Panc1 (cell line): ENCODE data around the gene KCNJ11. TPM values are rescaled to one million over a fixed set of nuclear protein-coding genes. Genes with fewer than 3 reads are reported as not detected.
"Not testable (repeated sequence)": the region's sequence is repeated elsewhere in the genome, so short reads cannot be mapped to it uniquely, and the experiment has no call there.

ENCODE experiments used
- ATAC-seq: fragments of 200-7000 bp; cut with Tn5 transposase; 2 replicates; pipeline ENCODE4 v1.9.1; 2020; ENCODE audit warnings: mild to moderate bottlenecking, moderate library complexity
- BruUV-seq: library from RNA; stranded (reverse); fragments of 400-500 nt; replicated peaks from 2 replicates; lab custom pipeline; 2021; lab: Mats Ljungman, UMichigan
- CTCF ChIA-PET: fragments of 300-600 bp; sonication (Branson Sonifier 250); formaldehyde crosslinking; loops from one replicate; lab custom pipeline; 2022; ENCODE audit warnings: antibody characterized with exemption; lab: Charles Lee
- POLR2A ChIA-PET: fragments of 300-600 bp; sonication (Branson Sonifier 250); formaldehyde crosslinking; loops from one replicate; lab custom pipeline; 2022; ENCODE audit warnings: antibody characterized with exemption; lab: Charles Lee
- DNase-seq: peaks from one replicate; pipeline ENCODE4 v3.0.0-alpha.2; 2010; ENCODE audit warnings: low read depth, low spot score
- H3K27ac ChIP-seq: 2 replicates; pipeline ENCODE4 v1.5.1; 2011; ENCODE audit warnings: mild to moderate bottlenecking, low read length, inconsistent platforms
- H3K27me3 ChIP-seq: fragments of 200-500 bp; sonication (Bioruptor generic); 2 replicates; pipeline ENCODE4 v1.6.0; 2014; ENCODE audit warnings: low read length, inconsistent platforms; ENCODE audit not compliant: control insufficient read depth, insufficient read depth
- H3K36me3 ChIP-seq: fragments of 200-500 bp; sonication (Bioruptor generic); 2 replicates; pipeline ENCODE4 v1.5.1; 2014; ENCODE audit warnings: inconsistent platforms, mild to moderate bottlenecking, low read length, moderate library complexity; ENCODE audit not compliant: control insufficient read depth, insufficient read depth
- H3K4me1 ChIP-seq: 2 replicates; pipeline ENCODE4 v1.5.1; 2011; ENCODE audit warnings: inconsistent platforms, mild to moderate bottlenecking, low read length, moderate library complexity; ENCODE audit not compliant: control insufficient read depth, insufficient read depth
- H3K4me3 ChIP-seq, 2 experiments: 2 replicates each; pipeline ENCODE4 v1.5.1; 2011 to 2012; ENCODE audit warnings: low read depth in 2 of 2, low read length in 2 of 2, mild to moderate bottlenecking in 2 of 2, inconsistent platforms in 1 of 2, moderate library complexity in 1 of 2
- H3K9me3 ChIP-seq: fragments of 200-500 bp; sonication (Bioruptor generic); 2 replicates; pipeline ENCODE4 v1.5.1; 2014; ENCODE audit warnings: low read depth, mild to moderate bottlenecking, inconsistent platforms, low read length, moderate library complexity; ENCODE audit not compliant: control insufficient read depth, insufficient read depth
- POLR2AphosphoS5 ChIP-seq: IDR thresholded peaks from 2 replicates; pipeline ENCODE4 v1.6.1; 2012; ENCODE audit warnings: mild to moderate bottlenecking, low read depth, low read length, moderate library complexity
- SIN3A ChIP-seq: IDR thresholded peaks from 2 replicates; pipeline ENCODE4 v1.6.1; 2012; ENCODE audit warnings: low read depth, mild to moderate bottlenecking, low read length, moderate library complexity, borderline replicate concordance; ENCODE audit not compliant: insufficient read depth
- TCF7L2 ChIP-seq: IDR thresholded peaks from 2 replicates; pipeline ENCODE4 v1.6.1; 2011; ENCODE audit warnings: mild to moderate bottlenecking, low read depth, low read length, inconsistent platforms
- in situ Hi-C: cut with HindIII; loops from 2 replicates; pipeline ENCODE4 v1.10.0; 2016; ENCODE audit warnings: low sequenced_read_pairs, low pct_unique_long_range_greater_than_20kb
- intact Hi-C: fragments of 100-400 bp; cut with micrococcal nuclease; formaldehyde crosslinking; loops from one replicate; pipeline ENCODE4 v1.10.0; 2022; ENCODE audit not compliant: unreplicated experiment
- total RNA-seq: library from RNA; stranded (reverse); gene quantifications from one replicate; pipeline ENCODE4 v1.2.1, GENCODE V29; 2021; ENCODE audit not compliant: unreplicated experiment
- TF ChIP-seq, protein P1 (sequence below): fragments of 450-650 bp; IDR thresholded peaks from 2 replicates; pipeline ENCODE4 v1.5.1; 2017; ENCODE audit warnings: mild to moderate bottlenecking
- TF ChIP-seq, protein P2 (sequence below), 2 experiments: IDR thresholded peaks; 2 replicates each; pipeline ENCODE4 v1.6.1; 2011 to 2012; ENCODE audit warnings: low read depth in 2 of 2, control low read depth in 1 of 2, low read length in 1 of 2, mild to moderate bottlenecking in 1 of 2, moderate library complexity in 1 of 2; ENCODE audit not compliant: insufficient read depth in 1 of 2

KCNJ11 gene
- total RNA-seq, 1 experiment from 2014 or later = 0.67 TPM

- intact Hi-C loops (no loop called here), in situ Hi-C loops (no loop called here)
- TF ChIP-seq, protein P1, sequence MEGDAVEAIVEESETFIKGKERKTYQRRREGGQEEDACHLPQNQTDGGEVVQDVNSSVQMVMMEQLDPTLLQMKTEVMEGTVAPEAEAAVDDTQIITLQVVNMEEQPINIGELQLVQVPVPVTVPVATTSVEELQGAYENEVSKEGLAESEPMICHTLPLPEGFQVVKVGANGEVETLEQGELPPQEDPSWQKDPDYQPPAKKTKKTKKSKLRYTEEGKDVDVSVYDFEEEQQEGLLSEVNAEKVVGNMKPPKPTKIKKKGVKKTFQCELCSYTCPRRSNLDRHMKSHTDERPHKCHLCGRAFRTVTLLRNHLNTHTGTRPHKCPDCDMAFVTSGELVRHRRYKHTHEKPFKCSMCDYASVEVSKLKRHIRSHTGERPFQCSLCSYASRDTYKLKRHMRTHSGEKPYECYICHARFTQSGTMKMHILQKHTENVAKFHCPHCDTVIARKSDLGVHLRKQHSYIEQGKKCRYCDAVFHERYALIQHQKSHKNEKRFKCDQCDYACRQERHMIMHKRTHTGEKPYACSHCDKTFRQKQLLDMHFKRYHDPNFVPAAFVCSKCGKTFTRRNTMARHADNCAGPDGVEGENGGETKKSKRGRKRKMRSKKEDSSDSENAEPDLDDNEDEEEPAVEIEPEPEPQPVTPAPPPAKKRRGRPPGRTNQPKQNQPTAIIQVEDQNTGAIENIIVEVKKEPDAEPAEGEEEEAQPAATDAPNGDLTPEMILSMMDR = no peak
- no peak for TF ChIP-seq POLR2AphosphoS5
- no peak for TF ChIP-seq SIN3A
- TF ChIP-seq, protein P2, sequence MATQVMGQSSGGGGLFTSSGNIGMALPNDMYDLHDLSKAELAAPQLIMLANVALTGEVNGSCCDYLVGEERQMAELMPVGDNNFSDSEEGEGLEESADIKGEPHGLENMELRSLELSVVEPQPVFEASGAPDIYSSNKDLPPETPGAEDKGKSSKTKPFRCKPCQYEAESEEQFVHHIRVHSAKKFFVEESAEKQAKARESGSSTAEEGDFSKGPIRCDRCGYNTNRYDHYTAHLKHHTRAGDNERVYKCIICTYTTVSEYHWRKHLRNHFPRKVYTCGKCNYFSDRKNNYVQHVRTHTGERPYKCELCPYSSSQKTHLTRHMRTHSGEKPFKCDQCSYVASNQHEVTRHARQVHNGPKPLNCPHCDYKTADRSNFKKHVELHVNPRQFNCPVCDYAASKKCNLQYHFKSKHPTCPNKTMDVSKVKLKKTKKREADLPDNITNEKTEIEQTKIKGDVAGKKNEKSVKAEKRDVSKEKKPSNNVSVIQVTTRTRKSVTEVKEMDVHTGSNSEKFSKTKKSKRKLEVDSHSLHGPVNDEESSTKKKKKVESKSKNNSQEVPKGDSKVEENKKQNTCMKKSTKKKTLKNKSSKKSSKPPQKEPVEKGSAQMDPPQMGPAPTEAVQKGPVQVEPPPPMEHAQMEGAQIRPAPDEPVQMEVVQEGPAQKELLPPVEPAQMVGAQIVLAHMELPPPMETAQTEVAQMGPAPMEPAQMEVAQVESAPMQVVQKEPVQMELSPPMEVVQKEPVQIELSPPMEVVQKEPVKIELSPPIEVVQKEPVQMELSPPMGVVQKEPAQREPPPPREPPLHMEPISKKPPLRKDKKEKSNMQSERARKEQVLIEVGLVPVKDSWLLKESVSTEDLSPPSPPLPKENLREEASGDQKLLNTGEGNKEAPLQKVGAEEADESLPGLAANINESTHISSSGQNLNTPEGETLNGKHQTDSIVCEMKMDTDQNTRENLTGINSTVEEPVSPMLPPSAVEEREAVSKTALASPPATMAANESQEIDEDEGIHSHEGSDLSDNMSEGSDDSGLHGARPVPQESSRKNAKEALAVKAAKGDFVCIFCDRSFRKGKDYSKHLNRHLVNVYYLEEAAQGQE (IDR thresholded peaks at IDR 0.05; ENCODE audit: insufficient read depth in 1 of 2, low read depth in 2 of 2, low read length in 1 of 2) = no peak
- no peak for TF ChIP-seq TCF7L2
- ChIA-PET POLR2A (no interaction called here), CTCF (no interaction called here)
- Histone ChIP-seq H3K4me3 (no peak overlapping the region), H3K36me3 (no peaks in the 10 kb centered on the region), H3K4me1 (no peaks in the 10 kb centered on the region), H3K27me3 (0 out of 2 replicates have a peak, but pooled peaks cover 2% of the 10 kb centered on the region), H3K27ac (no peak overlapping the region), H3K9me3 (no peaks in the 10 kb centered on the region)
- BruUV-seq = no TSS peak
- DNase-seq (no peak), ATAC-seq (no peak)
These were observed 39.8 kb upstream of the KCNJ11 start for GRCh38 chr11:17428261-17428660.

- H3K9me3 ChIP-seq, H3K27me3 ChIP-seq, H3K4me1 ChIP-seq, H3K36me3 ChIP-seq, DNase-seq, H3K27ac ChIP-seq, intact Hi-C loops, POLR2A ChIA-PET, H3K4me3 ChIP-seq, in situ Hi-C loops, BruUV-seq, ATAC-seq, CTCF ChIA-PET: not testable (repeated sequence)
These were observed 37.8 kb upstream of the KCNJ11 start for GRCh38 chr11:17426233-17426632.

DNA sequence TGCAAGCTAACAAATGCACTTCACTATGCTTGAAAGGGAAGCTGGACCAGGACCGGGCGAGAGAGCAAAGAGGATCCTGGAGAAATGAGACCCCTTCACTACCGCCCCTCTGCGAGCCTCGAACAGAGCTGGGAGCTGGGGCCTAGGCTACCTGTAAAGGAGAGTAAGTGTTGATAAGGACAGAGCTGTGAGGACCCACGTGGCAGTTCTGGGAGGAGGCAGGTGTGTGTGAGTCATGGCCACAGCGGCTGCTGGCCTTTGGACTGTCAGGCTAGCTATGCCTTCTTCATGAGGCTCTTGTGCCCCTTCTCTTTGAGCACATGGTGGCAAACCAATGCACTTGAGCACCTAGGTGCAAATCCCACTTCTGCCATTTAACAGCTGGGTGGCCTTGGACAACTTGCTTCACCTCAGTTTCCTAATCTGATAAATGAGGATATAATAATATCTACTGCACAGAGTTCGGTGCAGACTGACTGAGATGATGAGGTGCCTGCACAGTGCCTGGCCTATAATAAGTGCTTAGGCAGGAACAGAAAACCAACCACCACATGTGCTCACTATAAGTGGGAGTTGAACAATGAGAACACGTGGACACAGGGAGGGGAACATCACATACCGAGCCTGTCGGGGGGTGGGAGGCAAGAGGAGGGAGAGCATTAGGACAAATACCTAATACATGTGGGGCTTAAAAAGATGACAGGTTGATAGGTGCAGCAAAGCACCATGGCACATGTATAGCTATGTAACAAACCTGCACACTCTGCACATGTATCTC lies 35.3 kb upstream of the KCNJ11 start:
- ATAC-seq = no peak
- no peaks in the 10 kb centered on the region for H3K4me1 ChIP-seq
- H3K27ac ChIP-seq = no peak overlapping the region
- no peaks in the 10 kb centered on the region for H3K36me3 ChIP-seq
- DNase-seq = no peak
- no peak overlapping the region for H3K4me3 ChIP-seq
- intact Hi-C loops = no loop called here
- no peaks in the 10 kb centered on the region for H3K9me3 ChIP-seq
- POLR2A ChIA-PET = no interaction called here
- TF ChIP-seq, protein P2 (IDR thresholded peaks at IDR 0.05; ENCODE audit: insufficient read depth in 1 of 2, low read depth in 2 of 2, low read length in 1 of 2) = no peak
- TF ChIP-seq SIN3A (no peak), POLR2AphosphoS5 (no peak), TCF7L2 (no peak)
- TF ChIP-seq, protein P1 = no peak
- in situ Hi-C loops = no loop called here
- peaks cover 14% of the 10 kb centered on the region for H3K27me3 ChIP-seq
- CTCF ChIA-PET = no interaction called here
- BruUV-seq = no TSS peak
